Raji (cell line): Measurements from ENCODE around the gene ZDHHC6.

Experiments
- POLR2A ChIP-seq: IDR thresholded peaks from 2 replicates; pipeline ENCODE4 v1.6.1; 2011; ENCODE audit warnings: low read depth, low read length, control low read depth; ENCODE audit not compliant: insufficient read depth

The ZDHHC6 gene

GRCh38 chr10:112446855-112447619 lies at the start of gene ZDHHC6, which contains the start of gene VTI1A:
TSS of gene ZDHHC6 (minus strand) at chr10:112446914. CDS start at chr10:112445436, 1,478 bp downstream.
TSS of gene VTI1A (plus strand) at chr10:112447215. CDS start at chr10:112447374, 159 bp downstream.
- TF ChIP-seq POLR2A: peak; percentile 92

GRCh38 chr10:112492736-112493135 lies 46.0 kb upstream of the ZDHHC6 start:
- TF ChIP-seq POLR2A: no peak

GRCh38 chr10:112491144-112491543 lies 44.4 kb upstream of the ZDHHC6 start:
- no peak for TF ChIP-seq POLR2A

- TF ChIP-seq POLR2A: no peak
Measured at GRCh38 chr10:112490545-112490944, 43.8 kb upstream of the ZDHHC6 start.

GRCh38 chr10:112487964-112488363 lies 41.2 kb upstream of the ZDHHC6 start:
- no peak for TF ChIP-seq POLR2A

GRCh38 chr10:112484399-112484798 lies 37.7 kb upstream of the ZDHHC6 start:
- no peak for TF ChIP-seq POLR2A

GRCh38 chr10:112481602-112482001 lies 34.9 kb upstream of the ZDHHC6 start:
- no peak for TF ChIP-seq POLR2A

- no peak for TF ChIP-seq POLR2A
Measured at GRCh38 chr10:112475575-112476218, 29.0 kb upstream of the ZDHHC6 start.

GRCh38 chr10:112471878-112472487 lies 25.3 kb upstream of the ZDHHC6 start:
- no peak for TF ChIP-seq POLR2A

GRCh38 chr10:112467541-112468075 lies 20.9 kb upstream of the ZDHHC6 start:
- TF ChIP-seq POLR2A: no peak

- TF ChIP-seq POLR2A: no peak
Measured at GRCh38 chr10:112466802-112467201, 20.1 kb upstream of the ZDHHC6 start.

- no peak for TF ChIP-seq POLR2A
Measured at GRCh38 chr10:112465299-112465883, 18.7 kb upstream of the ZDHHC6 start.

GRCh38 chr10:112461029-112461887 lies 14.5 kb upstream of the ZDHHC6 start:
- TF ChIP-seq POLR2A: no peak

GRCh38 chr10:112460366-112460765 lies 13.7 kb upstream of the ZDHHC6 start:
- no peak for TF ChIP-seq POLR2A
